ENCODE data around the gene SLC5A3. TPM values are rescaled to one million over a fixed set of nuclear protein-coding genes. Genes with fewer than 3 reads are reported as not detected.

SLC5A3 gene
- total RNA-seq, 1 donor, result 38.4 TPM

GRCh38 chr21:34047835-34048234 lies 25.5 kb upstream of the SLC5A3 start:
- Histone ChIP-seq H3K4me3 (ENCODE audit: insufficient read depth, low read length) (no peak overlapping the region), H4K20me1 (ENCODE audit: insufficient read depth, low read length) (no peaks in the 10 kb centered on the region), H3K4me1 (ENCODE audit: insufficient read depth, low read length) (no peaks in the 10 kb centered on the region), H3K4me2 (ENCODE audit: insufficient read depth, low read length) (no peak overlapping the region), H3K36me3 (ENCODE audit: insufficient read depth, low read length) (no peaks in the 10 kb centered on the region), H3K27ac (ENCODE audit: low read depth, low read length) (no peak overlapping the region), H3K9me3 (ENCODE audit: low read depth, low read length) (no peaks in the 10 kb centered on the region), H3K79me2 (ENCODE audit: insufficient read depth, low read length) (no peaks in the 10 kb centered on the region), H3K27me3 (ENCODE audit: insufficient read depth, low read length) (no peaks in the 10 kb centered on the region), H2AFZ (ENCODE audit: low read length) (no peak overlapping the region)
- no peak for DNase-seq (ENCODE audit: insufficient read length, low spot score, missing footprints)
- no peak for TF ChIP-seq CTCF (IDR thresholded peaks at IDR 0.05; ENCODE audit: extremely low read depth, low read depth, low read length)

- no peak overlapping the region for H3K27ac ChIP-seq (ENCODE audit: low read depth, low read length)
- H3K9me3 ChIP-seq (ENCODE audit: low read depth, low read length), result no peaks in the 10 kb centered on the region
- H2AFZ ChIP-seq (ENCODE audit: low read length), result no peak overlapping the region
- H3K4me2 ChIP-seq (ENCODE audit: insufficient read depth, low read length), result no peak overlapping the region
- no peaks in the 10 kb centered on the region for H3K36me3 ChIP-seq (ENCODE audit: insufficient read depth, low read length)
- no peaks in the 10 kb centered on the region for H3K79me2 ChIP-seq (ENCODE audit: insufficient read depth, low read length)
- no peaks in the 10 kb centered on the region for H3K27me3 ChIP-seq (ENCODE audit: insufficient read depth, low read length)
- no peak overlapping the region for H3K4me3 ChIP-seq (ENCODE audit: insufficient read depth, low read length)
- DNase-seq (ENCODE audit: insufficient read length, low spot score, missing footprints), result peak; percentile 15
- H3K4me1 ChIP-seq (ENCODE audit: insufficient read depth, low read length), result no peaks in the 10 kb centered on the region
- no peak for TF ChIP-seq CTCF (IDR thresholded peaks at IDR 0.05; ENCODE audit: extremely low read depth, low read depth, low read length)
- no peaks in the 10 kb centered on the region for H4K20me1 ChIP-seq (ENCODE audit: insufficient read depth, low read length)
These were observed 21.2 kb upstream of the SLC5A3 start for GRCh38 chr21:34052171-34052570.

GRCh38 chr21:34054259-34054658 lies 19.1 kb upstream of the SLC5A3 start:
- no peak overlapping the region for H3K4me2 ChIP-seq (ENCODE audit: insufficient read depth, low read length)
- TF ChIP-seq CTCF (IDR thresholded peaks at IDR 0.05; ENCODE audit: extremely low read depth, low read depth, low read length), result no peak
- no peaks in the 10 kb centered on the region for H3K27me3 ChIP-seq (ENCODE audit: insufficient read depth, low read length)
- H4K20me1 ChIP-seq (ENCODE audit: insufficient read depth, low read length), result no peaks in the 10 kb centered on the region
- H3K27ac ChIP-seq (ENCODE audit: low read depth, low read length), result no peak overlapping the region
- no peaks in the 10 kb centered on the region for H3K79me2 ChIP-seq (ENCODE audit: insufficient read depth, low read length)
- H2AFZ ChIP-seq (ENCODE audit: low read length), result no peak overlapping the region
- no peaks in the 10 kb centered on the region for H3K9me3 ChIP-seq (ENCODE audit: low read depth, low read length)
- H3K4me1 ChIP-seq (ENCODE audit: insufficient read depth, low read length), result no peaks in the 10 kb centered on the region
- H3K4me3 ChIP-seq (ENCODE audit: insufficient read depth, low read length), result no peak overlapping the region
- peak; percentile 51 for DNase-seq (ENCODE audit: insufficient read length, low spot score, missing footprints)
- H3K36me3 ChIP-seq (ENCODE audit: insufficient read depth, low read length), result no peaks in the 10 kb centered on the region

GRCh38 chr21:34055615-34056014 lies 17.8 kb upstream of the SLC5A3 start:
- H3K27me3 ChIP-seq (ENCODE audit: insufficient read depth, low read length), result no peaks in the 10 kb centered on the region
- no peaks in the 10 kb centered on the region for H3K36me3 ChIP-seq (ENCODE audit: insufficient read depth, low read length)

More at GRCh38 chr21:34055615-34056014, 17.8 kb upstream of the SLC5A3 start:
- Histone ChIP-seq H3K79me2 (ENCODE audit: insufficient read depth, low read length) (no peaks in the 10 kb centered on the region), H3K27ac (ENCODE audit: low read depth, low read length) (no peak overlapping the region), H2AFZ (ENCODE audit: low read length) (no peak overlapping the region), H3K9me3 (ENCODE audit: low read depth, low read length) (no peaks in the 10 kb centered on the region), H3K4me2 (ENCODE audit: insufficient read depth, low read length) (no peak overlapping the region), H4K20me1 (ENCODE audit: insufficient read depth, low read length) (no peaks in the 10 kb centered on the region), H3K4me3 (ENCODE audit: insufficient read depth, low read length) (no peak overlapping the region), H3K4me1 (ENCODE audit: insufficient read depth, low read length) (no peaks in the 10 kb centered on the region)
- no peak for TF ChIP-seq CTCF (IDR thresholded peaks at IDR 0.05; ENCODE audit: extremely low read depth, low read depth, low read length)
- no peak for DNase-seq (ENCODE audit: insufficient read length, low spot score, missing footprints)
